GM12878 (cell line): ENCODE data around the gene PTPRD. TPM values are rescaled to one million over a fixed set of nuclear protein-coding genes. Genes with fewer than 3 reads are reported as not detected.

Source experiments
- ATAC-seq: fragments of 200-7000 bp; cut with Tn5 transposase; 3 replicates; pipeline ENCODE4 v1.9.1; 2020; ENCODE audit warnings: mild to moderate bottlenecking, moderate library complexity
- BruUV-seq: library from RNA; stranded (reverse); fragments of 400-500 nt; replicated peaks from 2 replicates; lab custom pipeline; 2021; lab: Mats Ljungman, UMichigan
- CTCF ChIA-PET: fragments of 300-600 bp; sonication (Branson Sonifier 250); formaldehyde crosslinking; extraction: SDS; loops from one replicate; lab custom pipeline; 2021; ENCODE audit warnings: inconsistent platforms; lab: Yijun Ruan, JAX
- POLR2A ChIA-PET: fragments of 350-600 bp; formaldehyde crosslinking; extraction: SDS; loops from one replicate; lab custom pipeline; 2021; ENCODE audit warnings: inconsistent platforms; lab: Charles Lee
- RAD21 ChIA-PET: fragments of 300-600 bp; sonication (Branson Sonifier 250); formaldehyde crosslinking; loops from one replicate; lab custom pipeline; 2023; ENCODE audit warnings: antibody characterized with exemption; ENCODE audit not compliant: unreplicated experiment; lab: Charles Lee
- SMC1A ChIA-PET: fragments of 300-600 bp; sonication (Branson Sonifier 250); formaldehyde crosslinking; loops from one replicate; lab custom pipeline; 2023; ENCODE audit not compliant: unreplicated experiment, uncharacterized antibody; lab: Charles Lee
- DNase-seq: peaks from one replicate; pipeline ENCODE4 v3.0.0-alpha.2; 2011; ENCODE audit warnings: low read depth, low spot score
- FAIRE-seq: peaks from 3 replicates; lab custom pipeline; 2011; peaks lifted over from hg19 to GRCh38; lab: Jason Lieb, UNC
- H2AFZ ChIP-seq: 2 replicates; pipeline ENCODE4 v1.6.0; 2011; ENCODE audit warnings: low read depth, low read length, control low read depth; ENCODE audit not compliant: control insufficient read depth
- H3K27ac ChIP-seq: 2 replicates; pipeline ENCODE4 v1.5.1; 2011; ENCODE audit warnings: control low read depth; ENCODE audit not compliant: control insufficient read depth, insufficient read depth
- H3K27me3 ChIP-seq, 2 experiments: replicated peaks in 1 of 2; 2 replicates each; pipeline versions ENCODE4 v1.6.0 to v1.6.1; 2011; ENCODE audit warnings: low read length in 1 of 2; ENCODE audit not compliant: control insufficient read depth in 2 of 2, insufficient read depth in 2 of 2
- H3K36me3 ChIP-seq, 2 experiments: 2 replicates each; pipeline ENCODE4 v1.5.1; 2011; ENCODE audit warnings: low read length in 1 of 2; ENCODE audit not compliant: control insufficient read depth in 2 of 2, insufficient read depth in 2 of 2
- H3K4me1 ChIP-seq: 2 replicates; pipeline ENCODE4 v1.6.1; 2011; ENCODE audit warnings: mild to moderate bottlenecking, low read length, moderate library complexity, mixed read lengths; ENCODE audit not compliant: control insufficient read depth, insufficient read depth
- H3K4me2 ChIP-seq: 2 replicates; pipeline ENCODE4 v1.6.0; 2011; ENCODE audit warnings: control low read depth; ENCODE audit not compliant: control insufficient read depth, insufficient read depth
- H3K4me3 ChIP-seq: fragments of 200-600 bp; sonication (generic); 2 replicates; pipeline ENCODE4 v1.5.1; 2016
- H3K79me2 ChIP-seq: 2 replicates; pipeline ENCODE4 v1.6.0; 2011; ENCODE audit warnings: low read length; ENCODE audit not compliant: control insufficient read depth, insufficient read depth
- H3K9ac ChIP-seq: 2 replicates; pipeline ENCODE4 v1.8.0; 2011; ENCODE audit warnings: low read length, control low read depth, mixed read lengths; ENCODE audit not compliant: control insufficient read depth, insufficient read depth
- H3K9me3 ChIP-seq: replicated peaks from 3 replicates; pipeline ENCODE4 v1.5.1; 2011; ENCODE audit warnings: mild to moderate bottlenecking, low read length; ENCODE audit not compliant: control insufficient read depth, insufficient read depth
- H4K20me1 ChIP-seq: 2 replicates; pipeline ENCODE4 v1.6.0; 2011; ENCODE audit not compliant: control insufficient read depth, insufficient read depth
- CBX3 ChIP-seq: fragments of 200-600 bp; sonication (generic); IDR thresholded peaks from 2 replicates; pipeline ENCODE4 v1.6.1; 2016; ENCODE audit warnings: low read depth, borderline replicate concordance
- CHD1 ChIP-seq: IDR thresholded peaks from 2 replicates; pipeline ENCODE4 v1.6.1; 2012; ENCODE audit warnings: low read depth, low read length, improper control_type of control experiment
- EED ChIP-seq: sonication (generic); IDR thresholded peaks from 2 replicates; pipeline ENCODE4 v1.6.1; 2016; ENCODE audit warnings: antibody characterized with exemption, low read depth
- FOXM1 ChIP-seq: IDR thresholded peaks from 2 replicates; pipeline ENCODE4 v1.6.1; 2012; ENCODE audit warnings: low read depth, mild to moderate bottlenecking, inconsistent platforms, low read length, moderate library complexity
- HDAC6 ChIP-seq: fragments of 200-600 bp; sonication (generic); IDR thresholded peaks from one replicate; pipeline ENCODE4 v1.8.0; 2017; ENCODE audit warnings: antibody characterized with exemption; ENCODE audit not compliant: unreplicated experiment
- NBN ChIP-seq: fragments of 450-650 bp; IDR thresholded peaks from 2 replicates; pipeline ENCODE4 v1.6.1; 2016
- NFIC ChIP-seq: IDR thresholded peaks from 2 replicates; pipeline ENCODE4 v1.6.1; 2012; ENCODE audit warnings: low read depth, mild to moderate bottlenecking, inconsistent platforms, low read length, moderate library complexity
- NR2C1 ChIP-seq: fragments of 450-650 bp; IDR thresholded peaks from 2 replicates; pipeline ENCODE4 v1.6.1; 2017; ENCODE audit warnings: antibody characterized with exemption, mild to moderate bottlenecking, moderate library complexity
- NR2F1 ChIP-seq: fragments of 450-650 bp; conservative IDR thresholded peaks from 2 replicates; pipeline ENCODE4 v1.6.1; 2017; ENCODE audit warnings: mild to moderate bottlenecking
- TAF1 ChIP-seq: IDR thresholded peaks from 2 replicates; pipeline ENCODE4 v1.6.1; 2011; ENCODE audit warnings: mild to moderate bottlenecking, low read depth, low read length, borderline replicate concordance
- TARDBP ChIP-seq: IDR thresholded peaks from 2 replicates; pipeline ENCODE4 v1.6.1; 2016; ENCODE audit warnings: borderline replicate concordance
- ZBED1 ChIP-seq: IDR thresholded peaks from 2 replicates; pipeline ENCODE4 v1.6.1; 2016; ENCODE audit warnings: borderline replicate concordance
- ZZZ3 ChIP-seq: IDR thresholded peaks from 2 replicates; pipeline ENCODE4 v1.6.1; 2011; ENCODE audit warnings: low read depth; ENCODE audit not compliant: control insufficient read depth, insufficient read length
- WGBS: methylation state at CpG from one replicate; pipeline ENCODE4 v1.1.6; 2016; ENCODE audit warnings: low lambda C conversion rate; ENCODE audit not compliant: insufficient replicate concordance, insufficient coverage; ENCODE audit errors: missing lambda C conversion rate; 5-methylcytosine and 5-hydroxymethylcytosine counted together
- in situ Hi-C: fragments of 300-500 bp; cut with MboI; formaldehyde crosslinking; loops from 9 replicates; pipeline ENCODE4 v1.14.3; 2018; ENCODE audit warnings: mixed read lengths
- intact Hi-C: fragments of 100-400 bp; cut with micrococcal nuclease; formaldehyde crosslinking; loops from one replicate; pipeline ENCODE4 v1.14.2; 2022; ENCODE audit not compliant: unreplicated experiment
- polyA plus RNA-seq, 11 experiments: library from polyadenylated mRNA; depleted of rRNA in 4 of 11; unstranded in 6 of 11; stranded (reverse) in 5 of 11; fragments of >200 nt; fragmentation: Nextera tagmentation in 4 of 11; fragmentation: Illumina TruSeq in 1 of 11; extraction: Ambion mirVana in 4 of 11; extraction: Trizol in 1 of 11; gene quantifications; 1 replicate in 1 of 11; 2 replicates in 10 of 11; pipeline versions ENCODE4 v1.2.1 to v1.2.3, GENCODE V29; 2011 to 2016; ENCODE audit warnings: inconsistent platforms in 2 of 11, missing spikeins in 2 of 11, low read depth in 1 of 11
- total RNA-seq, 4 experiments: library from RNA; depleted of rRNA in 3 of 4; stranded (reverse); fragments of >200 nt in 3 of 4; fragmentation: Illumina TruSeq in 1 of 4; extraction: Trizol in 1 of 4; gene quantifications; 2 replicates each; pipeline versions ENCODE4 v1.2.1 to v1.2.3, GENCODE V29; 2013 to 2021
- TF ChIP-seq, protein P1 (sequence below): fragments of 450-650 bp; IDR thresholded peaks from 2 replicates; pipeline ENCODE4 v1.6.1; 2017; ENCODE audit warnings: antibody characterized with exemption, mild to moderate bottlenecking, moderate library complexity
- TF ChIP-seq, protein P2 (sequence below): IDR thresholded peaks from 2 replicates; pipeline ENCODE4 v1.6.1; 2011; ENCODE audit warnings: low read depth, low read length, improper control_type of control experiment, borderline replicate concordance
- TF ChIP-seq, protein P3 (sequence below): fragments of 150-350 bp; IDR thresholded peaks from 2 replicates; pipeline ENCODE4 v1.6.1; 2014; ENCODE audit warnings: mild to moderate bottlenecking, low read depth, low read length
- TF ChIP-seq, protein P4 (sequence below): fragments of 450-650 bp; formaldehyde crosslinking; IDR thresholded peaks from 2 replicates; pipeline ENCODE4 v1.4.0; 2020; ENCODE audit warnings: mild to moderate bottlenecking, moderate library complexity

PTPRD gene
- total and polyA plus RNA-seq, 10 of the 15 experiments (the other 5 are each of a cell fraction or from before 2014, with no cell fraction given) = under 0.01 to 0.05 (median 0.01) TPM; not detected in 7

DNA sequence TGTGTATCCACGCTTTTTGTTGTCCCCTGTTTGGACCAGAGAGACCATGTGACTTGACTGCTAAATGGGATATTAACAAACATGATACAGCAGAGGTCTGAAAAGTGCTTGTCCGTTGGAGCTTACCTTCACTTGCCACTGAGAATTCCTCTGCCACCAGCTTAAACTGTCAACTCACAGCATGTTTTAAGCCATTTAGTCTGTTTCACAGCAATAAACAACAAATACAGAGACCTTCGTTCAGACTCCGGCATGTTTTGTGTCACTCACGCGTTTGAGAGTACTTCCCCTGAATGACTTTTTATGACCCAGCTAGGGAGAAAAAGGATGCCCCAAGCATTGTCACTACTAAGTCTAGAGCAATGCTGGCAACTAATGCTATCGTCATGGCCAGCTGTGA is 173.8 kb downstream of the PTPRD start:
- Histone ChIP-seq H3K27ac (no peak overlapping the region), H2AFZ (no peak overlapping the region), H3K9ac (no peak overlapping the region), H3K36me3 (no peaks in the 10 kb centered on the region), H3K4me2 (no peak overlapping the region), H3K9me3 (no peaks in the 10 kb centered on the region), H3K79me2 (no peaks in the 10 kb centered on the region), H3K4me1 (no peaks in the 10 kb centered on the region), H4K20me1 (no peaks in the 10 kb centered on the region), H3K27me3 (no peaks in the 10 kb centered on the region), H3K4me3 (no peak overlapping the region)
- no TSS peak for BruUV-seq
- ChIA-PET RAD21 (no interaction called here), SMC1A (no interaction called here), CTCF (interaction anchor here (1.0 kb wide), 1 partner anchor 15 kb away, joined by 3 read pairs; no protein-coding TSS in a partner anchor), POLR2A (no interaction called here)
- intact Hi-C loops = no loop called here
- ATAC-seq = no peak
- in situ Hi-C loops = no loop called here
- DNase-seq = no peak
- FAIRE-seq = no peak
- TF ChIP-seq HDAC6 = no peak
- TF ChIP-seq, protein P1, sequence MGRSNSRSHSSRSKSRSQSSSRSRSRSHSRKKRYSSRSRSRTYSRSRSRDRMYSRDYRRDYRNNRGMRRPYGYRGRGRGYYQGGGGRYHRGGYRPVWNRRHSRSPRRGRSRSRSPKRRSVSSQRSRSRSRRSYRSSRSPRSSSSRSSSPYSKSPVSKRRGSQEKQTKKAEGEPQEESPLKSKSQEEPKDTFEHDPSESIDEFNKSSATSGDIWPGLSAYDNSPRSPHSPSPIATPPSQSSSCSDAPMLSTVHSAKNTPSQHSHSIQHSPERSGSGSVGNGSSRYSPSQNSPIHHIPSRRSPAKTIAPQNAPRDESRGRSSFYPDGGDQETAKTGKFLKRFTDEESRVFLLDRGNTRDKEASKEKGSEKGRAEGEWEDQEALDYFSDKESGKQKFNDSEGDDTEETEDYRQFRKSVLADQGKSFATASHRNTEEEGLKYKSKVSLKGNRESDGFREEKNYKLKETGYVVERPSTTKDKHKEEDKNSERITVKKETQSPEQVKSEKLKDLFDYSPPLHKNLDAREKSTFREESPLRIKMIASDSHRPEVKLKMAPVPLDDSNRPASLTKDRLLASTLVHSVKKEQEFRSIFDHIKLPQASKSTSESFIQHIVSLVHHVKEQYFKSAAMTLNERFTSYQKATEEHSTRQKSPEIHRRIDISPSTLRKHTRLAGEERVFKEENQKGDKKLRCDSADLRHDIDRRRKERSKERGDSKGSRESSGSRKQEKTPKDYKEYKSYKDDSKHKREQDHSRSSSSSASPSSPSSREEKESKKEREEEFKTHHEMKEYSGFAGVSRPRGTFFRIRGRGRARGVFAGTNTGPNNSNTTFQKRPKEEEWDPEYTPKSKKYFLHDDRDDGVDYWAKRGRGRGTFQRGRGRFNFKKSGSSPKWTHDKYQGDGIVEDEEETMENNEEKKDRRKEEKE = no peak
- no peak for TF ChIP-seq EED
- TF ChIP-seq NR2F1 = no peak
- TF ChIP-seq, protein P2, sequence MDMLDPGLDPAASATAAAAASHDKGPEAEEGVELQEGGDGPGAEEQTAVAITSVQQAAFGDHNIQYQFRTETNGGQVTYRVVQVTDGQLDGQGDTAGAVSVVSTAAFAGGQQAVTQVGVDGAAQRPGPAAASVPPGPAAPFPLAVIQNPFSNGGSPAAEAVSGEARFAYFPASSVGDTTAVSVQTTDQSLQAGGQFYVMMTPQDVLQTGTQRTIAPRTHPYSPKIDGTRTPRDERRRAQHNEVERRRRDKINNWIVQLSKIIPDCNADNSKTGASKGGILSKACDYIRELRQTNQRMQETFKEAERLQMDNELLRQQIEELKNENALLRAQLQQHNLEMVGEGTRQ = no peak
- no peak for TF ChIP-seq CBX3
- no peak for TF ChIP-seq TAF1
- TF ChIP-seq ZBED1 = no peak
- no peak for TF ChIP-seq CHD1
- no peak for TF ChIP-seq FOXM1
- TF ChIP-seq NFIC = no peak
- no peak for TF ChIP-seq TARDBP
- TF ChIP-seq, protein P3, sequence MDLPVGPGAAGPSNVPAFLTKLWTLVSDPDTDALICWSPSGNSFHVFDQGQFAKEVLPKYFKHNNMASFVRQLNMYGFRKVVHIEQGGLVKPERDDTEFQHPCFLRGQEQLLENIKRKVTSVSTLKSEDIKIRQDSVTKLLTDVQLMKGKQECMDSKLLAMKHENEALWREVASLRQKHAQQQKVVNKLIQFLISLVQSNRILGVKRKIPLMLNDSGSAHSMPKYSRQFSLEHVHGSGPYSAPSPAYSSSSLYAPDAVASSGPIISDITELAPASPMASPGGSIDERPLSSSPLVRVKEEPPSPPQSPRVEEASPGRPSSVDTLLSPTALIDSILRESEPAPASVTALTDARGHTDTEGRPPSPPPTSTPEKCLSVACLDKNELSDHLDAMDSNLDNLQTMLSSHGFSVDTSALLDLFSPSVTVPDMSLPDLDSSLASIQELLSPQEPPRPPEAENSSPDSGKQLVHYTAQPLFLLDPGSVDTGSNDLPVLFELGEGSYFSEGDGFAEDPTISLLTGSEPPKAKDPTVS = no peak
- no peak for TF ChIP-seq ZZZ3
- TF ChIP-seq NR2C1 = no peak
- TF ChIP-seq, protein P4, sequence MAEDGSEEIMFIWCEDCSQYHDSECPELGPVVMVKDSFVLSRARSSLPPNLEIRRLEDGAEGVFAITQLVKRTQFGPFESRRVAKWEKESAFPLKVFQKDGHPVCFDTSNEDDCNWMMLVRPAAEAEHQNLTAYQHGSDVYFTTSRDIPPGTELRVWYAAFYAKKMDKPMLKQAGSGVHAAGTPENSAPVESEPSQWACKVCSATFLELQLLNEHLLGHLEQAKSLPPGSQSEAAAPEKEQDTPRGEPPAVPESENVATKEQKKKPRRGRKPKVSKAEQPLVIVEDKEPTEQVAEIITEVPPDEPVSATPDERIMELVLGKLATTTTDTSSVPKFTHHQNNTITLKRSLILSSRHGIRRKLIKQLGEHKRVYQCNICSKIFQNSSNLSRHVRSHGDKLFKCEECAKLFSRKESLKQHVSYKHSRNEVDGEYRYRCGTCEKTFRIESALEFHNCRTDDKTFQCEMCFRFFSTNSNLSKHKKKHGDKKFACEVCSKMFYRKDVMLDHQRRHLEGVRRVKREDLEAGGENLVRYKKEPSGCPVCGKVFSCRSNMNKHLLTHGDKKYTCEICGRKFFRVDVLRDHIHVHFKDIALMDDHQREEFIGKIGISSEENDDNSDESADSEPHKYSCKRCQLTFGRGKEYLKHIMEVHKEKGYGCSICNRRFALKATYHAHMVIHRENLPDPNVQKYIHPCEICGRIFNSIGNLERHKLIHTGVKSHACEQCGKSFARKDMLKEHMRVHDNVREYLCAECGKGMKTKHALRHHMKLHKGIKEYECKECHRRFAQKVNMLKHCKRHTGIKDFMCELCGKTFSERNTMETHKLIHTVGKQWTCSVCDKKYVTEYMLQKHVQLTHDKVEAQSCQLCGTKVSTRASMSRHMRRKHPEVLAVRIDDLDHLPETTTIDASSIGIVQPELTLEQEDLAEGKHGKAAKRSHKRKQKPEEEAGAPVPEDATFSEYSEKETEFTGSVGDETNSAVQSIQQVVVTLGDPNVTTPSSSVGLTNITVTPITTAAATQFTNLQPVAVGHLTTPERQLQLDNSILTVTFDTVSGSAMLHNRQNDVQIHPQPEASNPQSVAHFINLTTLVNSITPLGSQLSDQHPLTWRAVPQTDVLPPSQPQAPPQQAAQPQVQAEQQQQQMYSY (CRISPR knock-in tag) = no peak
- no peak for TF ChIP-seq NBN
- TF ChIP-seq, all 136 proteins: peak for 0
- whole genome bisulfite sequencing = 54% methylated on average over 7 of the region's 7 CpGs
